ENCODE measurements around the gene SOD3.

The SOD3 gene

DNA sequence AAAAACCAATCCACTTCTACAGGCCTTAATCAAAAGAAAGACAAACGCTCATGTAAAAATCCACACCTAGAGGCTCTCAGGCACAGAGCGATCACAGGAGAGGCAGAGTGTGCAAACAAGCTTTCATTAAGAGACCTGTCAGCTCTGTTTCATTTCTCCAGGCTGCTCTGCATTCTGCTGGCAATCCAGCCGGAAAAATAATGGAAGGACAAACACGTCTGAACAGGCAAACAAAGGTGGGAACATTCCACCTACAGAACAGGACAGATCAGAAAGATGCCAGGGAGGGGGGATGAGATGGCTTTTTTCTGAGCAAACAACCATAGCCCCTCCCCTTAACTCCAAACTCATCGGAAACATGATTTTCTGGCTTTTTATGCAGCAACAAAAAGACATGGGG lies 9.7 kb downstream of the SOD3 start:
- no peak for DNase-seq

DNA sequence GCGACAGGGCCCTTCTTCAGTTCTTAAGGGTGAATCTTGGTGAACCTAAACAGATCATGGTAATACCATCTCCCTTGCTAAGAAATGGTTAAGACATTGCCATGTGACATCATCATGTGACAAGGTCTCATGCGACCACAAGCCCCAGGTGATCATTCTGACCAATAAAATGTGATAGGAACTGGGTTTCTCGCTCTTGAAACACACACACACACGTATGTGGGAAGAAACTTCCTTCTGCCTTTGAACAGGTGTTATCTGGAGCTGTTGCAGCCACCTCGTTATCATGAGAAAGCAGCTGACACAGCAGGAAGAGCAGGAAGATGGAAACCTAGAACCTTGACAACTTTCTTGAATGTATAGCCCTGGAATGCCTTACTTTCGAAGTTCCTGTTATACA lies 10.2 kb downstream of the SOD3 start:
- DNase-seq, result no peak

DNA sequence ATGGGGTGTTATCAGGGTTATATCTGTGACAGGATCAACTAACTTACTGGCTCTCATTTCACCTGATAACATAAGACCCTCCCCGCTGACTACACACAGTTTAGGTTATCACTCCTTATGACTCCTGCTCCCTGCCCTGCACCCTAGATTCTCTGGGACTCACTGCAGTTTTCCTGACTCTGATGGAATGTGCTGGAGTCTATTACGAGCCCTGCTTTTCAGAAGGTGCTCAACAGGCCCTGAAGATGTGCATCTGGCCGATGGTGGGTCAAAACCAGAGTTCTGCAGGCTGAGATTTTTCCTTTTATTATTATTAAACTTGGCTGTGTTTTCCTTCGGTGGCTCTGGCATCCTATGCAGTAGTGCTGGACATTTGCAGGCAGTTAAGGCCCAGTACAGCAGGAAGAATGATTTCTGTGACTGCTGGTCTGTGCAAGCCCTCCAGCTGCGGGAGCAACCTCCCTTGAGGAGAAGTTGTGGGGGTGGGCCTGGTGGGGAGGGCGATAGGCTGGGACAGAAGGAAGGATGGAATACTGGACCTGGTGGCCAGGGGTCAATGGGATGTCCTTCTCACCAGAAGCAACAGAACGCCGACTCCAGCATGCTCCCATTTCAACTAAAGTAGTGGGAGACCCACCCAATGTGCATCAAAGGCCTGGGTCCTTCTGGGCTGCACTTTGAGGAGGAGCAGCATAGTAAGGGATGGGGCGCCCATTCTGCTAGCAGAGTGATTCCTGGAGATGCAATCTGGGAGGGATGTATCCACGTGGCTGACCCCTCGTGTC lies 11.0 kb downstream of the SOD3 start:
- DNase-seq, result no peak

DNA sequence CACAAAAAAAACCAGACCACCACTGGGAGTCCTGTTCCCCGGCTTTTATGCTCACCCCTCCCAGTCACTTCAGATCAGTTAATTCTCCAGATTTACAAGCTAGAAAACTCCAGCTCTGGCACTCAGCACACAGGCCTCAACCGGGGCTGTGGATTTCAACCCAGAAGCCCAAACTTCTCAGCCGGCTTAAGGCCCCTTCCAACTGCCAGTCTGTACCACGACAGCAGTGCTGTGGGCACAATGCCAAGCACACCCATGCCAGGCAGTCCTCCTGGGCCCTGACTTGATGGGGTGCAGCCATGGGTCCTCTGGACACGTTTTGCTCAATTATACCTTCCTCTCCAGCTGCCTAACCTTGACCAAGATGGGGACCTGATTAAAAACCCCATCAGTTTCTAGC lies 12.2 kb downstream of the SOD3 start:
- DNase-seq, result no peak

DNA sequence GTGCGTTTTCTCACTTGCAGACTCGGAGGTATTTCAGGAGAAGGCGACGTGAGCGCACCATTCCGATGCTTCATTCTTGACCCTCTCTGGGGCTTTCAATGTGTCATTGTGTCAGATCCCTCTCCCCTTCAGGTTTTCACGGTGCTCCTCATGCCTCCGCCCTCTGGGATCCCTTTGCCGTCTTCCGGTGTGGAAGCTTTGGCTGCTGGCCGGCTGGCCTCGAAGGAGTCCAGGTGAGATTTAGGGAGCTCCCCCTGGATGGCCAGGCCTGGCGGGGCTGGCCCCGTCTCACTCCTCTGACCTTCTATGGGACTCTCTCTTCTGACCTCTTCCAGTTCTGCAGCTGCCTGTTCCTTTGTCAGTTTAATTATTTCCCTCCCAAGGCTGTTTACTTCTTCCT lies 12.9 kb downstream of the SOD3 start:
- DNase-seq, result no peak

DNA sequence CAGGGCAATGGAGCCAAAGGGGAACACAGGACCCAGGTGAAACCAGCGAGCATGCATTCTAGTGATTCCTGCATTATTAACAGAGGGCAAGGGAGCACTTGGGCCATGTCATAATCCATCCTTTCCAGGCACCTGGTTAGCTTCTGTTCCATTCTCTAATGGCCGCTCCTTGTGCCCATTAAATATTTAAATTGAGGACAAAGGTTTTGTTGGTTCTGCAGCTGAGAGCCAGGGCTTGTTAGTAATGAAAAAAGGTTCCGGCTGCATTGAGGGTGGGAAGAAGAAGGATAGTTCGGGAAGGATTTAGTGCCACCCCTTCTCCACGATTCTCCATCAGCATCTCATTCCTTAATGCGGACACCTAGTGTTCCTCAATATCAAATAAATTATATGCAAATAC lies 13.6 kb downstream of the SOD3 start:
- DNase-seq, result no peak

DNA sequence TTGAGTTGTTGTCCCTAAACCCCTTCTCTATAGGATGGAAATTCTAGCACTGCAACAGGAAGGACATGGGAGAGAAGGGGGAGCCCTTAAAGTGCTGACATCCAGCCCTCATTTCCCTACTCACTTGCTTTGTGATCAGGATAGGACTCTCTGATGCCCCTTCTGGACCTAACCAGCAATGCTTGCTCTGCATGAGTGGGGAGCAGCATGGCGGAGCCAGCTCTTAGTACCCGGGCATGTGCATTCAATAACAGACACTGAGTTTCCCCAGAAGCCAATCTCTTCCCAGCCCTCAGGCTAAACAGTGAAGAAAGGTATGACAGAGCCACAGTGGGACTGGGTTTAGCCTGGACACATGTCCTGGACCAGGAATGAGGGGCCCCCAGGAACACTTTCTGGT lies 14.0 kb downstream of the SOD3 start:
- no peak for DNase-seq

DNA sequence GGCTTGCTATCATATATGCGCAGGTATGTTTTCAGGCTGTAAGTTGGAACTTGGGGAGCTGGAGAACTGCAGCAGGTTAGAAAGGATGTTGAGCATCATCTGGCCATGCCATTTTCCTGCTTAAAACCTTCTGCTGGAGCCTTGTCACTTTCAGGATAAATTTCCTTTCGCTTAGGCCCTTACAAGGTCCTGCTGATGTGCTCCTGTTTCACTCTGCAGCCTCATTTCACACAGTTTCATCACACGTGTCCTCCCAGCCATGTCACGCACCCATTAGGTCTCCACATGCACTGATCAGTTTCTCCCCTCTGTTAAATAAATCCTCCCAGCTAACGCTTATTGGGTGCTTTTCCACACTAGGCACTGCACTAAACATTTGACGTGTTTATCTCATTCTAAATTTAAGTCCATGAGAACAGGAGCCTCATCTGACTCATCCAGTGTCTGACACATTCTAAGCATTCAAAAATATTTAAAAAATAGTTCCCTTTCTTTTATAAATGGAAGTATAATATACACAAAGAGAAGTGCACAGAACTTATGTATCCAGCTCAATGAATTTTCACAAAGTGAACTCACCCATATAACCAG lies 14.5 kb downstream of the SOD3 start:
- no peak for DNase-seq

DNA sequence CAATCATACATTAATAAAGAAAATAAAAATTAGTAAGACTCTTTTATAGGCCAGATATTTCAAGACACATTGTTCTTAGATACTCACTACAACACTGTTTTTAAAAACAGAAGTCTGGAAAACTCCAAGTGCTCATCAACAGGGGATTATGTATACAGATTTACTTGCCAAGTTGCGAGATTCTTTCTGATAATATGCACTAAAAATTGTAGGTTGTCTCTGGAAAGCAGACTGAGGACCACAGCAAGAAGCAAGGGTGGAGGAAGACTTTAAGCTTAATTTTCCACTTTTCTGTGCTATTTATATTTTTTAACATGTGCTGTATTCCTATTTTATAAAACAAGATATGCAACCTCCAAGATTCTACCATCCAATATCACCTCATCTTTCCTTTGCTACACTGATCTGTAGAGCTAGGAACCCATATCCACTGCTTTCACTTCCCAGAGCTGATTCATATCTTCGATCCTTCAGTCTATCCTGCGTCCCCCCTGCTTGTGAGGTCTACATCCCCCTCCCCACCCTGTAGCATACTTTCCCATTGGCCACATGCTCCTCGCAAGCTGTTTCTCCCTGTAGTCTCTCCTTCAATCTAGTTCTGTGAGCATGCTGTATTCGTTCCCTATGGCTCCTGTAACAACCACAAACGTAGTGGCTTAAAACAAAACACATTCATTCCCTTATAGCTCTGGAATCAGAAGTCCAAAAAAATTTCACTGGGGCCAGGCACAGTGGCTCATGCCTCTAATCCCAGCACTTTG lies 15.7 kb downstream of the SOD3 start:
- no peak for DNase-seq

DNA sequence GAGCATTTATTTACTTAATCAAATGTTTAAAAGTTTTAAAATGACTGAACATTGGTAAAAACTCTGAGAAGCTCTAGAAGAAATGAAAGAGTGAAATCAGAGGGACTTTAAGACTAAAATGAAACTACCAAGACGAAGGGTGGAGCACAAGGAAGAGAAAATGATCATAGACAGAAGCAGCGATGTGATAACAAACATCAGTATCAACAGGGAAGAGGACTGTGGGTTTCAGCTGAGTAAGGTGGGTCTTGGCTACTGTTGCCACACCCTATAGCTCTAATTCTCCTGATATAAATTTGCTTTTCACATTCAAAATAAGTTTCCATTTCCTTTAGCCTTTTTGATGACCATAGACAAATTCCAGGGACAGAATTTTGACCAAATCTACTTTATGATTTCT lies 18.4 kb downstream of the SOD3 start:
- DNase-seq, result no peak

DNA sequence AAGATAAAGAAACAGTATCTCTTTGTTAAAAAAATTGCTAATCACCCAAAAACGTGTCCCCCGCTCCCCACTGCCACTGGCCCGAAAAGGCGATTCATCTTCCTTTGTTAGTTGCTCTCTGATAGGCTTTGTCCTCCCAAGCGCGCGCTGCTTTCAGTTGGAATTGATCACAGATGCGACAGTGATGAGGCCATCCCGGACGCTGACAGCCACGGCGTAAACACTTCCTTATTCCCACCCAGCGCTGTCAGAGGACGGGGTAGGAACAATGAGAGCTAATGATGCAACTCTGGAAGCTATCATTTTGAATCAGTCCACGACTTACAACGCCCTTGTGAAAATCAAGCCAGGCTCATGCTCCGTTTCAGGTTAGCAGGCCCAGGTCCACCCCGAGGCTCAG lies 21.4 kb downstream of the SOD3 start:
- DNase-seq, result no peak

DNA sequence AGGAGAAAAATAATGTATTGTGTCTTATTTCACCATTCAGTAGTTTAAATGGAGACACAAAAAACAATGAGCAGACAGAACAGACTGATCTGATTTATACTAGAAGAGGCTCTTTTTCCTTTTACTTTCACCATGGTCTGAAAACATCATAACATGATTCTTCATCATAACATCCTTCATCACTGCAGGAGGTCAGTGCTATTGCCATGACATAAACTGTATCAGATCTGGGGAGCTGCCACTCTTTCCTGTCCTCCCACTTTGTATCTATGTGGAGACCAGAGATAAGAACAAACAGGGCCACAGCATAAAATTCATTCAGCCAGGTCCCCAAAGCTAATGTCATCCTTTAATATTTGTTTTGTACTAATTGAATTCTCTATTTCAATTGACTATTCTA lies 25.2 kb downstream of the SOD3 start:
- no peak for DNase-seq

DNA sequence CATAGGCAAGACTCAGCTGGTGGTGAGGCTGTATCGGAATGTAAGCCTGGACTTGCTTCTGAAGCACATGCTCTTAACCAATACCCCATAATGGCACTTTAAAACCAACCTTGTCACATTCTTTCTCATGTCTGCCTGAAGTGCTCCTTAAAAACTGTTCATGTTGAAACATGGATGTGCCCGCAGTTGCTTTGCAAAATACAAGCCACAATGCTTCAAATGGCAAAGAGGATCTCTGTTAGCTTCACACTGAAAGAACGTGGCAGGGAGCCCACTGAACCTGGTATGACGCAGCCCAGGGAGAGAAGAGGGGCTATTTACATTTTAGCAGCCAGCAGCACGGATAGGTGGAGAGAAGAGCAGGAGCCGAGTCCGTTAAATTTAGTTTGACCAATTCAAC lies 29.3 kb downstream of the SOD3 start:
- no peak for DNase-seq

DNA sequence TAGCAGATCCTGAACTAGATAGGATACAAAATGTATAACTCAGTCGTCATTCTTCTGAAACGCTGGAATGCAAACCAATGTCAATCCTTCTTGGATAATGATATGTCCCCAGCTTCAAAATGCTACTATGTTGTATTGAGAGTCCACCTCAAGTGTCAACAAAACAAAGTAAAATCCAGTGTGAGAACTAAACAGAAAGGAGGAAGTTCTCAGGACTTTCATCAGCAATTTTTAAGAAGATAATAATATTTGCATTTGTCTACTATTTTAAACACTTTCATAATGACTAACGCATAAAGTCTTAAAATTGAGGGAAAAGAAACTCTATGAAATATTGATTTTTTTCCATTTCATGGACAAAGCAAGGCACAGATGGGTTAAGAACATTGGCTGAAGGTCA lies 36.3 kb downstream of the SOD3 start:
- no peak for DNase-seq

DNA sequence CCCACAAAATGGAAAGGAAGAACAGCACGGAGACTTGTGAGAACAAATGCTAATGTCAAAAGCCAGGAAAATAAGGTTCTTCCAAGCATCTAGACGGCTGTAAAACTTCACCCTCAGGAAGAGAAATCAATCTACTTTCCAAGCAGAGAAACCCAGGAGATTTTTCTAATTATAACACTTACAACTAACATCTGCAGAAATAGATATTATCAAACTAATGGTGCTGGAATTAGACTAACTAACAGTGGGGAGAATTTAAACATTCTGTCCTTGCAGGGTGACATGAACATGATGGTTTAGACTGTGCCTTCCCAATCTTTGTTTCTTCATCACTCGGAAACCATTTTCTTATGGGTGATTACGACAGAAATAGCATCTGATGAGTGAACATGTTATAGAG lies 40.3 kb downstream of the SOD3 start:
- DNase-seq, result no peak

DNA sequence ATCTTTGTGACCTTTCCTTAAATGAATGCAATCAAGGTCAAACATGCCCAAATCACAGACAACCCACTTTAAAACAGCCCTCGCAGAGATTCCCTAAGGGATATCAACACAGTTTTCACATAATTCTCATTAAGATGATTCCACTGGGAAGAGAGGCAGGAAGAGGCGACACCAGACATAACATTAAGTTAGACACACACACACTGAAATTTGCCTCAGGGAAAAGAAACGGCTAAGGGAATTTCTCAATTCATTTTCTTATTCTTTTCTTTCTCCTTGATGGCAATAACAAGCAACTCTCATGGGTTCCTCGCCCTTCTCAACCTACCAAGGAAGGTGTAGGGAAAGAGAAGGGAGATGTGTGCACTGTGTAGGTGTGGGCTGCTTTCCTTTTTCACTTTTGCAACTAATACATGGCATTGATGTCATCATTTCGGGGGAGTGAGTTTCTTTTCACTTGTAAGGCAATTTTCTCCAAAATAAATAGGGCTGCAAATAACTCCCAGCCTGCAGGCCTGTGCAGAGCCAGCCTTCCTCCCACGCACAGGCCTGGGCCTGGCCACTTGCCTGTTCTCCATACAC lies 41.4 kb downstream of the SOD3 start:
- no peak for DNase-seq

DNA sequence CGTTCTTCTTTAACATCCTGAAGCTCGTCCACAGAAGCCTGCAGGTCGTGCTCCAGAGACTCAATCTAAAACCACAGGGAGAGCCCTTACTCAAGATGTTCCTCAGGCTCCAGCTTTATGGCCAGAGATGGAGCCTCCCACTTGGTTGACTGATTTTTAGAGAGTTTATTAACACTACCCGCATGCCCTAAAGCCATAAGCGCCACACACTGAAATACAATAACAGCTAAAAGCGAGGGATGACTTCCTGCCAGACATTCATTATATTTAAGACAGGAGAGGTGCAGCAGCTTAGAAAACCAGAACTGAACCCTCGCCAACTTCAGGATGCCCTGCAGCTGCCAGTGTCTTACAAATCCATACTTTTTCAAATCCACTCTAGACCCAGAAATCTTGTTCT lies 42.0 kb downstream of the SOD3 start:
- no peak for DNase-seq

DNA sequence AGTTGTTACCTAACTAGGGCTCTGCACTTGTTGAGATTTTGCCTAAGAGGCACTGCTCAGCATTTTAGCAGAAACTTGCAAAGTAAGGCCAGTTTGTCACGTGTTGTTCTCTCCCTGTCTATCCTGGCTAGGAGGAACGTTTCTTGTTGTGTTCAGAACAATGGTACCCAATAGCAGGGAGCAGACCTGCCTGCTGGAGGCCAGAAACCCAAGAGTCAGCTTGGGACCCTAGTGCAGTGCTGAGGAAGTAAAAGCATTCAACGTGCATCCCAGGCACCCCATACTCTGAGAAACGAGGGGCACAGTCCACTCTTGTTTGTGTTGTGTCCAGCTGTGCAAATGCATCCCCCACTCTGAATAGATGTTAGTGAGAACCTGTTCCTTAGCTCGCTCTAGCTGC lies 42.4 kb downstream of the SOD3 start:
- DNase-seq, result no peak

DNA sequence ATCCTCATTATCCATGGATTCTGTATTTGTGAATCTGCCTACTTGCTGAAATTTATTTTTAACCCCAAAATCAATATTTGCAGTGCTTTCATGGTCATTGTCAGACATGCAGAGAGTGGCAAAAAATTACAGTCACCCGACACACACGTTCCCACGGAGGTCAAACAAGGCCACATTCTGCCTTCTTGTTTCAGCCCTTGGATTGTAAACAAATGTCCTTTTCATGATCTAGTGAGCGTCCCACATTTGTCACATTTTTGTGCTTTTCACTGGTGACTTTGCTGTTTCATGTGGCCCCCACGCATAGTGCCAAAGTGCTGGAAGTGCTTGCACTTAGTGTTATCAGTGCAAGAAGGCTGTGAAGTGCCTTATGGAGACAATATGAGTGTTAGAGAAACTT lies 45.0 kb downstream of the SOD3 start:
- DNase-seq, result no peak

DNA sequence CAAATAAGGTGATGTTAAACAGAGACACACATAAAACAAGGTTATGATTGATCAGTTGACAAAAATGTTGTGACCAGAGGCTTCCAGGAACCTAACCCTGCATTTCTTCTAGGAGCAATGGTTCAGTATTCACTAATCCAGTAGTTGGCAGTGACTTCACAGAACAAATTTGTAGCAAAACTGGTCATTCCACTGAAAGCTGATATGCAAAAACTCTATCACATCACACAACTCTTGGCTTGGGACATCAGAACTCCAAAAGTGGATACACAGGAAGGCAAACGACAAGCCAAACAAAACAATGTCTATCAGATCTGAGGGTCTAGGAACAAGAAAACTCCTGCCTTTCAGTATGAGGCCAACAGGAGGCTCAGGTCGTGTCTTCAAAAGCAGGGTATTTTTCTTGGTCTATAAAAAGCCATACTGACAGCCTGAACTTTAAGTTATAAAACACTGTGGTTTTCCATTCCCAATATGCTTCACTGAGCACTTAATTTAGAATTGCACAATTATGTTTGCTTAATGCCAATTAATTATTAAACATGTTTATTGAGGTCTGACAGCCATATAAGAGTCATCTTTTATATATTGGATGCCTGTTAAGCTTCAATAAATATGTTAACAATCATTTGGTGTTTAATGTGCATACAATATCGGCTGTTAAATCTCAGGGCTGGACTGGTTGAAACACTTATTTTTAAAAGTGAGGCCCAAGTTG lies 45.6 kb downstream of the SOD3 start:
- no peak for DNase-seq

DNA sequence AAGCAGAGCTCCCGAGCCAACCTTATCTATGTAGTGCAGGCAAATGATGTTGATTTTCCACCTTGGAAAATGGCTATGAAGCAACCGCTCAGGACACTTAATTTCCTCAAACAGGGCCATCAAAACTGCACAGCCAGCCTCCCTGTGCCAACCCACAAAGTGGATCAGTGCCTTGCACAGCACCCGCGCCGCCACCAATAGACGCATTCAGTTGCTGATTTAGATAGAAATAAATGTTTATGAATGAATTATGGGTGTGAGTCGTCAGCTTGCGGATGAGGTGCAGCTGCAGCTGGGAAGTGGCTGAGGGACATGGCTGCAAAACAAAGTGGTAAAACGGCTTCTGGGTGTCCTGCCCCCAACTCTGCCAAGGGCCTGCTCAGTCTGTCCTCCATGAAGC lies 47.0 kb downstream of the SOD3 start:
- no peak for DNase-seq

DNA sequence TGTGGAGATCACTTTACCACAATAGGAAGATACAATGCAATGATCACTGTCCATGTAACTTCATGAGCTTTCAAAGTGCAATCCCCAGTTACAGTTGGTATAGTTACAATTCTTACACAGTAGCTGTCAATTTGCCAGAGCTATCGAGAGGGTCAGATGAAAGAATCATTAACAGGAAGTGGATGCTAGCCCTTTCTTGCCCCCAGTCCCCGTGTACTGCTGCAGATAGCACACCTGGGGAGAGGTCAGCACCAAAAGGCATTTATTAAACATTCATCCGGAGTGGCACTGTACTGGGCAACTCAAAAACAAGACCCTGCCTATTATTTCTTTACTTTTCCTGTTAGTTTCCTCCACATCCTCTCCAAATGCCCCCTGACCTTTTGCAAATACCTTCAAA lies 47.7 kb downstream of the SOD3 start:
- DNase-seq, result no peak

DNA sequence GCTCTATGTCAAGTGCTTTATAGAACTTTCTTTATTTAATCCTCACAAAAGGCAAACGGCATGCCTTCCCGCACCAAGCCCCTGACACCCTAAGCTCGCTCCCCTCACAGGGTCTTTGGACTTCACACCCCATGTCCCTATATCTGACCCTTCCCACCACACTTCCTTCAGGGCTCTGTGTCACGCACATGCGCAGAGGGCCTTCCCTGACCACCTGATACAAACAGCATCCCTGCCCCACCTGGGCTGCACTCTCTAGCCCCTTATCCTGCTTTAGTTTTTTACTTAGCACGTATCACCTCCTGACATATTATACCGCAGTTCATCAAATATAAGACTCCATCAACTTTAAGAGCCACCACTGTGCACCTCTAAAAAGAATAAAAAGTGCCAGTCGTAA lies 49.8 kb downstream of the SOD3 start:
- DNase-seq, result no peak
